SKM-1 treated with dmso at 0.1 percent for 144 hours (cell line): ENCODE results near the gene STK32B.

ENCODE experiments used
- DNase-seq: peaks from one replicate; lab custom pipeline; 2025; ENCODE audit not compliant: unreplicated experiment; lab: John Stamatoyannopoulos, UW

Gene STK32B

GRCh38 chr4:5030221-5030620 is 21.1 kb upstream of the STK32B start:
- DNase-seq, result no peak

GRCh38 chr4:5030927-5031326 is 20.4 kb upstream of the STK32B start:
- DNase-seq, result no peak

GRCh38 chr4:5032813-5033212 is 18.5 kb upstream of the STK32B start:
- no peak for DNase-seq

- no peak for DNase-seq
Observed at GRCh38 chr4:5033281-5033841, 17.9 kb upstream of the STK32B start.

- DNase-seq, result no peak
Observed at GRCh38 chr4:5034206-5034605, 17.1 kb upstream of the STK32B start.

- peak; percentile 70 for DNase-seq
Observed at GRCh38 chr4:5036239-5036638, 15.0 kb upstream of the STK32B start.

GRCh38 chr4:5037553-5038551 is 13.4 kb upstream of the STK32B start:
- DNase-seq, result peak; percentile 86

GRCh38 chr4:5039800-5040199 is 11.5 kb upstream of the STK32B start:
- no peak for DNase-seq

- no peak for DNase-seq
Observed at GRCh38 chr4:5040856-5041620, 10.2 kb upstream of the STK32B start.

- no peak for DNase-seq
Observed at GRCh38 chr4:5041699-5042098, 9.6 kb upstream of the STK32B start.

- no peak for DNase-seq
Observed at GRCh38 chr4:5043579-5043978, 7.7 kb upstream of the STK32B start.

GRCh38 chr4:5044341-5044740 is 6.9 kb upstream of the STK32B start:
- no peak for DNase-seq

- peak; percentile 85 for DNase-seq
Observed at GRCh38 chr4:5045097-5045496, 6.2 kb upstream of the STK32B start.

- DNase-seq, result no peak
Observed at GRCh38 chr4:5048721-5049120, 2.6 kb upstream of the STK32B start.

- peak; percentile 79 for DNase-seq
Observed at GRCh38 chr4:5050520-5051277, 581 bp upstream of the STK32B start.

- no peak for DNase-seq
Observed at GRCh38 chr4:5052204-5052702, 973 bp downstream of the STK32B start.

- DNase-seq, result no peak
Observed at GRCh38 chr4:5052726-5053425, 1.6 kb downstream of the STK32B start.

- no peak for DNase-seq
Observed at GRCh38 chr4:5054532-5054931, 3.3 kb downstream of the STK32B start.

GRCh38 chr4:5055411-5055810 is 4.1 kb downstream of the STK32B start:
- no peak for DNase-seq

- no peak for DNase-seq
Observed at GRCh38 chr4:5066101-5066500, 14.8 kb downstream of the STK32B start.
